Stimulated activated CD4-positive, alpha-beta T cell treated with anti-CD3 and anti-CD28 coated beads, Interleukin-15, amount 100 ng/mL, for 48 hours (primary cell): ENCODE data around the gene TCF7.

Experiments used
- DNase-seq, 2 donors: peaks; one replicate each; pipeline ENCODE4 v3.0.0-alpha.2; 2020; ENCODE audit warnings: low read depth in 2 of 2

The TCF7 gene

DNA sequence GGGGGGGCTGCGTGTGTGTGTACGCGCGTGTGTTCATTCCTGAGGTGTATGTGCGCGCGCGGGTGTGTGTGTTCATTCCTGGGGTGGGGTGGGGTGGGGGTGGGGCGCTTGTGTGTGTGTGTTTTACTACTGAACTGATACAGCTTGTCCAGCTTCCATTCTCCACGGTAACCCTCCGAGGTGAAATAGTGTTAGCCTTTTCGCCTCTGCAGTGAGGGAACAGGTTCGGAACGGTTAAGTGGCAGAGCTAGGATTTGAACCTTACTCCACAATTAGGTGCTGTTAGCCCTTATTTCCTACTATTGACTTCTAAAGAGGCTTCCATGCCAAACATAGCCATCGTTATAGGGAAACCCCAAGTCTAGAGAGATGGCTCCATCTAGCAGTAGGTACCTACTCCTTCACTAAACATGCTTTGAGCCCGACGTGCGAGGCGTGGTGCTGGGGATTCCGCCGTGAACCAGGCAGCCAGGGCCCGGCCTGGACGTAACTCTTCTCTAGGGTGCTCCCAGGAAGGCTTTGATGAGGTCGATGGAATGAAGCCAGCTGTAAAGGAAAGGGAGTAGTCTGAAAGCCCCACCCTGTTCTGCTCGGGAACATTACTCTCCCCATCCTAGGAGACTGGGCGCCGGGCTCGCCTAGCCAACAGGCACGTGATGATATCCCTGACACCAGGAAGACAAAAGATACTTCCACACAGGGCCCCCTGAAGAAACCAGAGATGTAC lies 63.1 kb downstream of the TCF7 start:
- DNase-seq, result no peak

GRCh38 chr5:134178096-134178419 lies 63.6 kb downstream of the TCF7 start:
- no peak for DNase-seq

- DNase-seq, result no peak
Observed at GRCh38 chr5:134183481-134183880, 69.0 kb downstream of the TCF7 start.

DNA sequence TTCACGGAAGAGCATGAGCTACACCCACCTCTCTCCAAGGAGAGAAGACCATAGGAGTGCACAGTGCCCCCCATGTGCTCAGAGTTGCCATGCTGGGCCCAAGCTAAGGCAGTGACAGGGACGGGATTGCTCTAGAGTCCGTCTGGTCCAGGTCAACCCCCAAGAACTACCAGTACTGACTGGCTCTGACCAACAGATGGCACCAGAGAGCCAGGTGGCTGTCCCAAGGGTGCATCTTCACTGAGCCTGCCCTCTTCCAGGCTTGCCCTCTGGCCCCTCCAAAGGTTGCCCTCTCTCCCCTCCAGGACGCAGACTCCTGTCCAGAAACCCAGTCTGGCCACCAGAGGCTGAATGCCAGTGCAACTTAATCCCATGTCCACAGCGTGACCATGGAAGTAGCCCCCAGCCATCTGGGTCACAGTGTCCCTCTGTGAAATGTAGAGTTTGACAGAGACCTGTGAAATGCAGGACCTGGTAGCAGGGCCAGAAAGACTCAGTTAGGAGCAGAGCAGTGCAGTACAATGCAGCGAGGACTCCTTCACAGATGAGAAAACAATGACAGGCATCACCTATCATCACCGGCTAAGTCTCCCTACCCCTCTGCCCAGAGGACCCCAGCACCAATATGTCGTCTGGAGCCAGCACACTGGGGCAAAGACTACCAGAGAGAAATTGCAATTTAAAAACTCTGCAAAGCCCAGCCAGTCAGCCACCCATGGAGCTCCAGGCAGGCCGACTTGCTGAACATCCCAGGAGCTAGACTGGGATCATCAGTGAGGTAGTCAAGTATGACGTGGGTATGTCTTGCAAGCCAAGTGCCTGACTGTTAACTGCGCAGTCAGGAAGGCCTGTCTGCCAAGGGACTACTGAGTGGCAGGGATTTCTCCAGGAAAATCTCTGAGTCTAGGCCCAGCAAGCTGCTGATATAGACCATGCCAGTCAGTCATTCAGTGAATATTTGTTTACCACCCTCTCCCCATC lies 70.0 kb downstream of the TCF7 start:
- peak; percentile 56 to 74 for DNase-seq

- no peak for DNase-seq
Observed at GRCh38 chr5:134188092-134188491, 73.6 kb downstream of the TCF7 start.

GRCh38 chr5:134189031-134189430 lies 74.5 kb downstream of the TCF7 start:
- DNase-seq, result no peak

DNA sequence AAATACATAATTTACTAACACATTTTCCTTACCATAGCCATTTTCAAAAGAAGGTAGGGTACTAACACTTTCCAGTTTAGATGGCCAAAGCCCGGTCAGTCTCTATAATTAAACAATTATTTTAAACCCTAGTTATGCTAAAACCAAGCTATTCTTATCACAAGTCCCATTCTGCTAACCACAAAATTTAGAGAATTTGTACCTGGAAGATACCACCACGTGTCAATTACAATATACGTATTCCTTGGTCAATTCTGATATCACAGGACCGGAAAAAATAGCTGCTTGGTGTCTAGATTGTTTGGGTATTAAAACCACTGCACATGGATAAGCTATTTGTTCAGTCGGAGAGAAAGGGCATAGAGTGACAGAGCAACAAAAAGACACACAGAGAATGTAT lies 81.2 kb downstream of the TCF7 start:
- DNase-seq, result no peak
